ENCODE results near the gene TOP3A.

TOP3A gene

GRCh38 chr17:18256351-18256750 lies 58.4 kb downstream of the TOP3A start:
- TF ChIP-seq CTCF (IDR thresholded peaks at IDR 0.05; ENCODE audit: low read depth, low read length, missing control alignments): no peak
- no peak overlapping the region for H3K4me3 ChIP-seq (ENCODE audit: low read depth, low read length)
- no peak for DNase-seq (ENCODE audit: low read depth)

DNA sequence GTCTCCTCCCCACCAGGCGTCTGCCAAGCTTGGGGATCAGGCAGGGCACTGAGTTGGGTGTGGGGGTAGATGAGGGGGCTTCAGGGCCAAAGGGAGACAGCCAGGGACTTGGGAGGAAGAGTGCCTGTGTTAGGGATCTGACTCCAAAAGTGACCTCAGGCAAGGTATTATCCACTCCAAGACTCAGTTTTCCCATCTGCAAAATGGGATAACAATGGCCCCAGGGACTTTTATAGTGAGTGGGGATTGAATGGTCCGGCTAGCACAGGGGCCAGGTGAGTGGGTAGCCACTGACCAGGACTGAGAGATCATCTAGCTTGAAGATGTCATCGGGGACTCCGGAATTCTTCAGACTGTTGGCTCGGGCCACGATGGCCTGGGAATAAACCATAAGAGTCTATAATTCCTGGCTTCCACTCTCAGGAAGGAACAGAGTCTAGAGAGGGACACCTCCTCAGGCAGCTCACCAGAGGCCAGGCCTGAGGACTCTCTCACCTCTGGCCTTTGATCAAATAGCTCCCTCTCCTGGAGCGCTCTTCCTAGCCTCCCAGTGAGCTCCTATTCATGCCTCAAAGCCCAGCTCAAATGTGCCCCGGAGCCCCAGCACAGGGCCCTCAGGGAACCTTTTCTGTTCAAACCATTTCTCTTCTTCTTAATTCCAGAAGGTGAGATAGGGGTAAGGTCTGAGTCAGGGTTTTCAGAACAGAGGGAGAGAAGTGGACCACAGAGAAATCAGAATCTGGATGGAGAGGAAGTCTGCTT lies 59.7 kb downstream of the TOP3A start:
- H3K4me3 ChIP-seq (ENCODE audit: low read depth, low read length): no peak overlapping the region
- DNase-seq (ENCODE audit: low read depth): no peak
- TF ChIP-seq CTCF (IDR thresholded peaks at IDR 0.05; ENCODE audit: low read depth, low read length, missing control alignments): no peak

GRCh38 chr17:18253947-18254821 lies 60.6 kb downstream of the TOP3A start:
- TF ChIP-seq CTCF (IDR thresholded peaks at IDR 0.05; ENCODE audit: low read depth, low read length, missing control alignments): no peak
- H3K4me3 ChIP-seq (ENCODE audit: low read depth, low read length): no peak overlapping the region
- no peak for DNase-seq (ENCODE audit: low read depth)

DNA sequence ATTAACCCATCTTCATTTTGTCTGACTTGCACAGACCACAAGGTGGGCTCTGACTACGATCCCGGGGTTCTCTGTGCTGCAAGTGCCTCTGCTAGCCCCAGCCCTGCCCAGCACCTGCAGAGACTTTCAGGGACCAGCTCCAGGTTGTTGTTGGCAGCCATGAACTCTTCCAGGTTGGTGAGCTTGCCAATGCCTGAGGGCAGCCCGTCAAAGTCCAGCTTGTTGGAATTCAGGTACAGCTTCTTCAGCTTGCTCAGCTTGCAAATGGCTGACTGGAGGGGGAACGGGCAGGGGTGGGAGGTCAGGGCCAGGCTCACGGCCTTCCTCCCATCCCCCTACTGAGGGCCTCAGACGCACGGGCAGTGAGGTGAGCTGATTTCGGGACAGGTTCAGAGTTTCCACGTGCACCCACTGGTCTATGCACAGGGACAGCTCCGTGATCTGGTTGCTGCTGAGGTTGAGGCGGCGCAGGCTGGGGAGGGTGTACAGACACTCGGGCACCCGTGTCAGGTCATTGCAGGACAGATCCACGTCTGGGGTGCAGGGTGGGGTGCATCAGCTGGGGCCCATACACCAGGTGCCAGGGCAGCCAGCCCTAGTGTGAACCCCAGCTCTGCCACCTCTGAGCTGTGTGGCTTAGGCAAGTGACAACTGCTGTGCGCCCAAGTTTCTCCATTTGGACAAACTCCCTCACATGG lies 61.5 kb downstream of the TOP3A start:
- TF ChIP-seq CTCF (IDR thresholded peaks at IDR 0.05; ENCODE audit: low read depth, low read length, missing control alignments): no peak
- no peak overlapping the region for H3K4me3 ChIP-seq (ENCODE audit: low read depth, low read length)
- no peak for DNase-seq (ENCODE audit: low read depth)

DNA sequence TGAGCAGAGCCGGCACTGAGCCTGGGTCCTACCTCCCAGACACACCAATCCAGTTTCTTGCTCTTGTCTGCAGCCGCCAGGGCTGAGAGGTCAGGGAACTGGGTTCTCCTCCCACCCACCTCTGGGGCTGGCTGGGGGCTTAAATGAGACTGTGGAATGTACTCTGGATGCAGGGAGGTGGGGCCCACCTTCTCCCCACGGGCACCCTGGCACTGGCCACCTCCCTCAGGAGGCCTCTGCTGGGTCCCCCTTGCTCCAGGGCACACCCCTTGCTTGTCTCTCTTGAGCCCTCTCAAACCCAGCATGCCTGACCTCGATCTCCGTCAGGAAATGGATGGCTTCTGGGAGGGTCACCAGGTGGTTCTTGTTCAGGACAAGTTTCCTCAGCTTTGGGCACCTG lies 62.6 kb downstream of the TOP3A start:
- no peak for DNase-seq (ENCODE audit: low read depth)
- H3K4me3 ChIP-seq (ENCODE audit: low read depth, low read length): no peak overlapping the region
- TF ChIP-seq CTCF (IDR thresholded peaks at IDR 0.05; ENCODE audit: low read depth, low read length, missing control alignments): no peak

DNA sequence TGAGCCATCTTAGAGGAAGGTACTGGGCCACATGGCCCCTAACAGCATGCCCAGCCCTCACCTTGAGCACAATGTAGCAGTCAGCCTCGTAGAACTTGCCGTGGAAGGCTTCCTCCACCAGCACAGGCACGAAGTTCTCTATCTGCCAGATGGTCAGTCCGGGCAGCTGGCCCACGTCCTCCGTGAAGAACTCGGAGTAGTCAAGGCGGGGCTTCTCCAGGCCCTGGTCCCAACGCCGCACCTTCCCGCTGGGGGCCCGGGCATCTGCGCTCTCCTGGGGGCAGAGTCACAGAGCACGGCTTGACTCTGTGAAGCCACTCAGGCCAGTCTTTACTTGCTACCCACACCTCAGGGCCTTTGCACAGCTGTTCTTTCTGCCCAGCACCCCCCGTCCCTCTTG lies 63.6 kb downstream of the TOP3A start:
- TF ChIP-seq CTCF (IDR thresholded peaks at IDR 0.05; ENCODE audit: low read depth, low read length, missing control alignments): no peak
- H3K4me3 ChIP-seq (ENCODE audit: low read depth, low read length): no peak overlapping the region
- no peak for DNase-seq (ENCODE audit: low read depth)
